Pericardium fibroblast (primary cell): ENCODE results near the gene PGK1. TPM values are rescaled to one million over a fixed set of nuclear protein-coding genes. Genes with fewer than 3 reads are reported as not detected.

Experiments
- total RNA-seq: library from RNA; depleted of rRNA; stranded (reverse); fragments of >200 nt; gene quantifications from 2 replicates; pipeline ENCODE4 v1.2.3, GENCODE V29; 2015

The PGK1 gene
- 178 and 423 TPM in 2 replicates for total RNA-seq

GRCh38 chrX:78103623-78104446 lies at the start of gene PGK1:
TSS of gene PGK1 (plus strand) at chrX:78104248. CDS start at chrX:78104341, 93 bp downstream.

GRCh38 chrX:78139160-78140123 lies 35.4 kb downstream of the PGK1 start, which contains the start of gene TAF9B:
TSS of gene TAF9B (minus strand) at chrX:78139650. CDS start at chrX:78139611, 39 bp downstream.

Other genes with a start within 250 kb of the PGK1 start
- 35.5 and 43.3 TPM in 2 replicates for gene MAGT1, start 208.8 kb upstream of the PGK1 start, total RNA-seq
- 217 and 273 TPM in 2 replicates for gene COX7B, start 204.8 kb upstream of the PGK1 start, total RNA-seq
- gene ATP7A, start 193.6 kb upstream of the PGK1 start, total RNA-seq: 5.3 and 6.2 TPM in 2 replicates
- not detected in 2 replicates for gene PGAM4, start 134.6 kb upstream of the PGK1 start, total RNA-seq
- gene TAF9B, start 35.4 kb downstream of the PGK1 start, total RNA-seq: 9.5 and 18.1 TPM in 2 replicates
- gene CYSLTR1, start 223.4 kb downstream of the PGK1 start, total RNA-seq: not detected in 2 replicates